Measurements from ENCODE around the gene GRPEL2. TPM values are rescaled to one million over a fixed set of nuclear protein-coding genes. Genes with fewer than 3 reads are reported as not detected.

Gene GRPEL2
- polyA plus RNA-seq, 1 donor: 23.1 TPM

DNA sequence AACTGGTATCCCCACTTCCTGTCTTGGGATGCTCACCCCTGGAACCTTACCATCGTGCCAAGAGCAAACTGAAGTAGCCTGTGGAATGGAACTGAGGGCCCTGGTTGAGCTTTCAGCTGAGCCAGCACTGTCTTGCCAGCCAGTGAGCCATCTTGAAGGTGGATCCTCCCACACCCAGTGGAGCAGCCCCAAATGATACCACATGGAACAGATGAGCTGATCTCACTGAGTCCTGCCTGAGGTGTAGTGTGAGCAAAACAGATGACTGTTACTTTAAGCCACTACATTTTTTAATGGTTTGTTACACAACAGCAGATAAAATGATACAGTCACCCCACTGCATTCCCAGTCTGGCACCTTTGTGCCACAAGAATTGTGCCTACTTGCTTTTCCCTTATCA lies 10.4 kb downstream of the GRPEL2 start:
- no peak for DNase-seq

DNA sequence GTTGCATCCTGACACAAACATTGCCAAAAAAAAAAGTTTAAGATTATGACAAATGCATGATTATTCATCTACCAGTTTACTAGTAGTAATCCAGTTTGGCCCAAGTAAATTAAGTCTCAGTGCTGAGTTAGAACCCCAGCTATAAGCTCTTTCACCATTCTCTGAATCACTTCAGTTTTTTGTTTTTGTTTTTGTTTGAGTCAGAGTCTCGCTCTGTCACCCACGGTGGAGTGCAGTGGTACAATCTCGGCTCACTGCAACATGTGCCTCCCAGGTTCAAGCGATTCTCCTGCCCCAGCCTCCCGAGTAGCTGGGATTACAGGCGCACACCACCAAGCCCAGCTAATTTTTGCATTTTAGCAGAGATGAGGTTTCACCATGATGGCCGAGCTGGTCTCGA lies 11.1 kb downstream of the GRPEL2 start:
- DNase-seq: no peak

DNA sequence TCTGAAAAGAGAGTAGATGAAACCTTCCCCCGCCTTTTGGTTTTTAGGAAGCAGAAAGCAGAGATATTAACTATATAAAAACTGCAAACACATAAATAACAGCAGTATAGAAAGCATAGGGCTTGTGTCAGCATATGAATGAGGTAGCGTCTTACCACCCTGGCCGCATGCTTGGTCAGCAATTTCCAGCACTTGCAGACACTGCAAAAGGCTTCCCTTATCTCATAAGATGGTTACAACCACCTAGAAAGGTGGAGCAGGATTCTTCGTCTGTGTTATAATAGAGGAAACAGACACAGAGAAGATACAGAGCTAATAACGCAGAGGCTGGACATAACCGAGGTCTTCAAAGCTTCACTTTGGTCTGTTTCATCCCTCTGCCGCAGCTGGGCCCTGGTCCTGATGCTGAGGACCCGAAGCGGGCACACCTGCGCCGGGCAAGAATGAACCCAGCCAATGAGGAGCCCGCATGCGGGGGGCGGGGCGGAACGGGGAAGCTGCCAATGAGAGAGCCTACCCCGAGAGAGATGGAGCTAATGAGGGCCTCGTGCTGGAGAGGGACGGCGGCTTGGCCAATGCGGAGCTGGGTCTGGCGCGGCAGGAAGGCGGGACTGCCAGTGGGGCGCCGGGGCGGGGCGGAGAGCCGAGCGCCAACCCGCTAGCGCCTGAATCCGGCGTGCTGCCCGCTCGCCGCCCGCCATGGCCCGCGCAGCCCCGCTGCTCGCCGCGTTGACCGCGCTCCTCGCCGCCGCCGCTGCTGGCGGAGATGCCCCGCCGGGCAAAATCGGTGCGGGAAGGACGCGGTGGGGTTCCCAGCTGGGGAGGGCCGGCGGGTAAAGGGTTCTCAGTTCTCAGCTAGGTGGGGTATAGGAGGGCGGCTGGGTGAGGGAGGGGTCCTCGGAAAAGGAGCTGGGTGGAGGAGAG lies 12.3 kb downstream of the GRPEL2 start, which contains the start of gene PCYOX1L:
Gene PCYOX1L, plus strand, starts transcription at position 677 of the 924 bp plus-strand sequence. Its CDS starts 23 bp downstream, at position 700.
- peak; percentile 86 for DNase-seq

DNA sequence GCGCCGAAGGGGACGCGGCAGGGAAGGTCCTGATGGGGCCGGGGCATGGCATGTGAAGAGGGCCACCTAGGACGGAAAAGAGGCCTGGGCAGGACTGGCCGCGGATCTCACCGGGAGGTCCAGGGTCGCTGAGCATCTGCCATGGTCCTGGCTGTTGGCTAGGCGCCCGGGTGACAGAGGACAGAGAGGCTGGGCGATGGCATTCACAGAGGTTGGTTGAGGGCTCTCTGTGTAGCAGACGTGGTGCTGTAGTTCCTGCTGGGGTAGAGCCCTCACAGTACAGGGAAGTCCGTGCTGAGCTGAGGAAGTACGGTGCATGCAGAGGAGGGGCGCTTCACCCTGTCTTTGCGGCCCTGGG lies 13.0 kb downstream of the GRPEL2 start:
- DNase-seq: no peak

DNA sequence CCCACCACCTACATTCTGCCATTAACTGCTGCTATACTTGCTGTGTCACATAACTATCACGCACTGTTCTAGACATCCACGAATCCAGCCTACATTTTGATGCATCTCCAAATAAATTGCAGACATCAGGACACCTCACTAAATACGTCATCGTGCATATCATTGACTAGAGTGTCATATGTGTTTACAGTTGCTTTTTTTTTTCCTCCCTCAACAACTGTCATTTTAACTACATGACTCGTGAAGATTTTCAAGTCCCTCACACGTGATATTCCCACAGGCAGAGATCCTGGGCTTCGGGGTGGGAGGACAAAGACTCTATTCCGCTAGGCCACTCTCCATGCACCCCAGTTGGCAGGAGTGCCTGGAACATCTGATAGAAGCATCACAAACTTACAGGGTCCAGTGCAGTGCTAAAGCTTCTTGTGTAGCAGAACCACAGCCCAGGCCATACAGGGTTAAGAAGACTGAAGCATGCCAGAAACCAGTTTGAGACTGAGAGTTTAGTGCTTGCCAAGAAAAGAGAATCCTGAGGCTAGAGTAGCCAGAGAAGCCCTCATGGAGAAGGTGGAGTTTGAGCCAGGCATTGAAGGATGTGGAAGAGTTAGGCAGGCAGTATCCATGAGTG lies 13.7 kb downstream of the GRPEL2 start:
- DNase-seq: no peak

DNA sequence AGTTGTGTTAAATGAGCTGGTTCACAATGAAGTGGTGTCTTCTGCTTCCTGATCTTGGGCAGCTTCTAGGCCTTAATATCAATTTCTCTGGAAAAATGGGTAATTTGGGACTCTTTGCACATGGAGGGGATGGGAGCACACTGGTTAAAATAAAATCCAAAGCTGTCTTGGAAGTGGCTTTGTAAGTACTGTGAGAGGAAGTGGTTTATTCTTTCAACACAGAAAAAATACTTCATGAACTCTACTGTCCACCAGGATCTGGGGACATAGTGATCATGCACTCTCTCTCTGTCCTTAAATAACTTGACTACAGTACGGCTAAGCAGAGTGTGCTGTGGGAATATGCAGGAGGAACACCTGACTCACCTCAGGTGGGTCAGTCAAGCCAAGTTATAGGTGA lies 15.0 kb downstream of the GRPEL2 start:
- no peak for DNase-seq

DNA sequence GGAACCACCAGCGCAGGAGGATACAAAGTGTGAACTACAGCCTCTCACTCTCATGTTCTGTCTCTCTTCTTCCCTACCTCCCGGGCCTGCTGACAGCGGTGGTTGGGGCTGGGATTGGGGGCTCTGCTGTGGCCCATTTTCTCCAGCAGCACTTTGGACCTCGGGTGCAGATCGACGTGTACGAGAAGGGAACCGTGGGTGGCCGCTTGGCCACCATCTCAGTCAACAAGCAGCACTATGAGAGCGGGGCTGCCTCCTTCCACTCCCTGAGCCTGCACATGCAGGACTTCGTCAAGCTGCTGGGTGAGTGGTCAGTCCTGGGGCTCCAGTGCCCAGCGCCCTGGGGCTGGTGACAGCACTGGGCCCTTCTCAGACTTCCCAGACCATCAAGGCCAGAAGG lies 17.2 kb downstream of the GRPEL2 start:
- no peak for DNase-seq

DNA sequence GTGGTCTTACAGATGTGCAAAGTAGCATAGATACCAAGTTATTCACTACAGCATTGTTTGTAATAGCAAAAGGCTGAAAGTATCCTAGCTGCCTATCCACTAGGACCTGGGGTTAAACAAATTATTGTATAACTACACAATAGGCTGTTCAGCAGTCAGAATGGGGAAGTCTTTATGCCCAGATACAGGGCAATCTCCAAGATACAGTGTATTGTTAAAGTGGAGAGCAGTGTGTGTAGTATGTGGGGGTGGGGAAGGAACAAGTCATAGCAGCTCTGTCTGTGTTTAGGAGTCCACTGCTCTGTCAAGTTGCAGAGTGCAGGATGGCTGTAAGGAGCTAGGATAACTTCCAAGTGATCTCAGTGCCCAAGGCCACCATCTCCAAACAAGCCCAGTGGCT lies 18.1 kb downstream of the GRPEL2 start:
- no peak for DNase-seq

DNA sequence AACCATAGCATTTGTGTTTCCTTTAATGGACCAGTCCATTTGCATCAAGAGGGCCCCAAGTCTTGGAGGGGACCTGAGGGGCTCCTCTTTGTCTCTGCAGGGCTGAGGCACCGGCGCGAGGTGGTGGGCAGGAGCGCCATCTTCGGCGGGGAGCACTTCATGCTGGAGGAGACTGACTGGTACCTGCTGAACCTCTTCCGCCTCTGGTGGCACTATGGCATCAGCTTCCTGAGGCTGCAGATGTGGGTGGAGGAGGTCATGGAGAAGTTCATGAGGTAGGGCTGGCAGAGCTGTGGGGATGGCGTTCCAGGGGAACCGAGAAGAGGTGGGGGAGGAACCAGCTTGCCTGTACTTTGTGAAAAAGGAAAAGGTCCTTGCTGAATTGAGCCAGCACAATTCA lies 18.6 kb downstream of the GRPEL2 start:
- no peak for DNase-seq

DNA sequence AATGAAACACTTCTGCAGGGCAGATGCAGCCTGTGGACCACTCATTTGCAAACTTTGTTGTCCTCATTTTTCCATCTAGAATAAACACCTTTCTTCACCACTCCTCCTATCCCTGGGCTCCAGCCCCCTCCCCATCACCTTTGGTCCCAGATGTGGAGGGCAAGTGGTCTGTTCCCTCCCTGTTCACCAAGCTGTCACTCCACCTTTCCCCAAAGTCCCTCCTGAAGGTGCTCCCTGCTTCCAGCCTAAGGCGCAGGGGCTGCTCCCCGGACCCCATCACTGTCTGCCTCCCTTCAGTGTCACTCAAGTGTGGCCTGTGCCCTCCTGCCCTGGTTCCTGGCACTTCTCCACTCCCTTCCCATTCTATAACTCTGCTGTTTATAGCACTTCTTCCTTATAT lies 19.4 kb downstream of the GRPEL2 start:
- DNase-seq: no peak

DNA sequence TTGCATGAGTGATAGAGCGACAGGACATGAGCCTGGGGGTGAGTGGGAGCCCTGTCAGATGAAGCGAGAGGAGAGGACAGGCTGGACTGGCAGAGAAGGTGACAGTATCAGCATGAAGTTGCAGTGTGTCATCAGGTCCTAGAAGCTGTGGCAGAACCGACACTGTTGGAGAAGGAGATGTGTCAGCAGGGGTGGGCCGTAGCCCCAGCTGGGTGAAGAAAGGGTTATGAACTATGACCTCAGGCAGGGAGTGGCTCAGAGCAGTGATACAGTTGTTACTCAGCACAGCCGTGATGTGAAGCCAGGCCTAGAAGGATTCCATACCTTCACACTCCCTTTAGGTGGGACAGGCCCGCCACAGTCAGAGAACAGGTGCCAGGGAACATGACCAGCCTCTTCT lies 20.1 kb downstream of the GRPEL2 start:
- DNase-seq: no peak

DNA sequence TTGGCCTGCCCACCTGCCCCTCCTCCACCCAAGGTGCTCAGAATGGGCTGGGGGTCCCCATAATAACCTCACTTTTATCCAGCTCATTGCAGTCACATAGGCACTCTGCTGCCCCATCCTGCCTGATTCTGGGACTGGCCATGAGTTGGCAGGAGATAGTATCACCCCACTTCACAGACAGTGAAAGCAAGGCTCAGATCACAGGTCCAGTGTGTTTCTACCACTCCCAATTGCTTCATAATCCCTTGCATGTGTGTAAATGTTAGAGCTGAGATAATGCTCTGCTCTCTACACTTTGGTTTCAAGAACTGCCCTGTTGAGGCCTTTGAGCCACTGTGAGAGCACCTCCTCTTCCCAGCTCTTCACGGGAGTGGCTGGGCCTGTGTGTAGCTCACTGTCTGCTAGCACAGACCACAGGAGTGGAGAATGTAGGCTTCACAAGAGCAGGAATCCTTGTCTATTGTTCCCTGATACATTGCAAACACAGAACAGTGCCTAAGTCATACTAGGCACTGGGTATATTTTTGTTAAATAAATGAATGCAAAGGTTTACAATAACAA lies 20.9 kb downstream of the GRPEL2 start:
- DNase-seq: no peak

DNA sequence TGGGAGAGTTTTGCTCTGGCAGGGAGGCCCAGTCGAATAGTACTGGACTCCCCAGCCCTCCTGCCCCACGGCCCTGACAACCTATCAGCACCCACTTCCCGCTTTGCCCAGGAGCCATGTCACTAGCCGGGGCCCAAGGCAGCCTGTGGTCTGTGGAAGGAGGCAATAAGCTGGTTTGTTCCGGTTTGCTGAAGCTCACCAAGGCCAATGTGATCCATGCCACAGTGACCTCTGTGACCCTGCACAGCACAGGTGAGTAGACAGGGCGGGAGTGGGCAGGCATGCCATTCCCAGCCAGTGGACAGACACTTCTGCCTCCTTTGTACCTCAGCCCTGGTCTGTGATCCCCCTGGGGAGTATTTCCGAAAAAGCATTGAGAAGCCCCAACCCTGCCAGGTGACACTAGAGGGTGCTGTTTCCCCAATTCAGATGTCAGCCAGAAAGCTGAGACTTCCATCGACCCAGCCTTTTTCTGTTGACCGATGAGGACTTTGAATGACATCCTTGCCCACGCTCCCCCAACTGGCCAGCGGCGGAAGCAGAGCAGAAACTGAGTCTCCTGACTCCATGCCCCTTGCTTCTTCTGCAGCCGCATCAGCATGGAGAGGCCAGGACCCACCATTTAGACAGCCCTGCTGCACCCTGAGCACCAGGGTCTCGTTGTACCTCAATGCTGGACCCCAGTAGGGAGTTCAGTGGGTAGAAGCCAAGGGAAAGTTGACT lies 22.1 kb downstream of the GRPEL2 start:
- peak; percentile 71 for DNase-seq

DNA sequence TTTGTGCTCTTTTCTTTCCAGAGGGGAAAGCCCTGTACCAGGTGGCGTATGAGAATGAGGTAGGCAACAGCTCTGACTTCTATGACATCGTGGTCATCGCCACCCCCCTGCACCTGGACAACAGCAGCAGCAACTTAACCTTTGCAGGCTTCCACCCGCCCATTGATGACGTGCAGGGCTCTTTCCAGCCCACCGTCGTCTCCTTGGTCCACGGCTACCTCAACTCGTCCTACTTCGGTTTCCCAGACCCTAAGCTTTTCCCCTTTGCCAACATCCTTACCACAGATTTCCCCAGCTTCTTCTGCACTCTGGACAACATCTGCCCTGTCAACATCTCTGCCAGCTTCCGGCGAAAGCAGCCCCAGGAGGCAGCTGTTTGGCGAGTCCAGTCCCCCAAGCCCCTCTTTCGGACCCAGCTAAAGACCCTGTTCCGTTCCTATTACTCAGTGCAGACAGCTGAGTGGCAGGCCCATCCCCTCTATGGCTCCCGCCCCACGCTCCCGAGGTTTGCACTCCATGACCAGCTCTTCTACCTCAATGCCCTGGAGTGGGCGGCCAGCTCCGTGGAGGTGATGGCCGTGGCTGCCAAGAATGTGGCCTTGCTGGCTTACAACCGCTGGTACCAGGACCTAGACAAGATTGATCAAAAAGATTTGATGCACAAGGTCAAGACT lies 22.8 kb downstream of the GRPEL2 start:
- no peak for DNase-seq

DNA sequence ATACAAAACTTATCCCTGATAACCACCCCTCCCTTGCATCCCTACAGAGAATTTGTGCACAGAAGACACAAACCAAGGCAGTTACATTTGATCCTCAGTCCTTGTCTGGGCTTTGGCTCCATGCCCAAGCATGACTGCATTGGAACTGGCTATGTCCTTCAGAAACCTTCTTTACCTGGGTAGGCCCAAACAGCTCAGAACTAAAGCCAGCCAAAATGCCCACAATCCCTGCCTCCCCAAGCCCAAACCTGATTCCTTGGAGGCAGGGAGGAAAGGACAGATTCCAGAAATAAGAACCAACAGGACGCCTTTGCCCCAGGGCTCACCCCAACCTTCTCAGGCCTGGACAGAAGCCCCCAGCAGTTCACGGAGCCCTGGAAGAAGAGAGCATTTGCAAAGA lies 25.6 kb downstream of the GRPEL2 start:
- no peak for DNase-seq

DNA sequence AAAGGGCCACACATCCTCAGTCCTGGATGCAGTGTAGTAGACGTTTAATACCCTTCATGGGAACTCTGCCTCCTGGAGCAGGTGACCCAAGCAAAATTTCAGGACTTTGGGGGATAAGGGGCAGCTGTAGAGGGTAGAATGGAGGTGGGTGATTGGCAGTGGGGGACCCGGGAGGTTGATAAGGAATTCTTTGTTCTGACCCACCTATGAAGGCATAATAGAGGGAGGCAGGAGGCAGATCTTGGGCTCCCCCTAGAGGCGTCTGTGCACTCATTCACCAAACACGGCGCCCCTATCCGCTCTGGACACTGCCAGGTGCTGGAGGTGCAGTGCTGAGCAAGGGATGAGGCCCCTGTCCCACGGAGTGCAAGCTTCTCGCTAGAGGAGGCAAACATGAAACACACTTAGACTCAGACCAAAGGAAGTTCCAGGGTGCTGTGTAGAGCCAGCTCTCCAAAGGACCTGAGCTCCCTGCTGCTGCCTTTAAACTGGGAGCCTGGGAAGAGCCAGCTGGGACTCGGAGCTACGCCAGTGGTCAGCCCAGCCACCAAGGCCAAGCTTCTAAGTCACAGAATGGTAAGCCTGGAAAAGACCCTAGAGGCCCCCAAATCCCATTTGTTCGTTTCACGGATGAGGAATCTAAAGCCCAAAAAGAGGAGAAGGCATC lies 26.1 kb downstream of the GRPEL2 start:
- DNase-seq: peak; percentile 62

DNA sequence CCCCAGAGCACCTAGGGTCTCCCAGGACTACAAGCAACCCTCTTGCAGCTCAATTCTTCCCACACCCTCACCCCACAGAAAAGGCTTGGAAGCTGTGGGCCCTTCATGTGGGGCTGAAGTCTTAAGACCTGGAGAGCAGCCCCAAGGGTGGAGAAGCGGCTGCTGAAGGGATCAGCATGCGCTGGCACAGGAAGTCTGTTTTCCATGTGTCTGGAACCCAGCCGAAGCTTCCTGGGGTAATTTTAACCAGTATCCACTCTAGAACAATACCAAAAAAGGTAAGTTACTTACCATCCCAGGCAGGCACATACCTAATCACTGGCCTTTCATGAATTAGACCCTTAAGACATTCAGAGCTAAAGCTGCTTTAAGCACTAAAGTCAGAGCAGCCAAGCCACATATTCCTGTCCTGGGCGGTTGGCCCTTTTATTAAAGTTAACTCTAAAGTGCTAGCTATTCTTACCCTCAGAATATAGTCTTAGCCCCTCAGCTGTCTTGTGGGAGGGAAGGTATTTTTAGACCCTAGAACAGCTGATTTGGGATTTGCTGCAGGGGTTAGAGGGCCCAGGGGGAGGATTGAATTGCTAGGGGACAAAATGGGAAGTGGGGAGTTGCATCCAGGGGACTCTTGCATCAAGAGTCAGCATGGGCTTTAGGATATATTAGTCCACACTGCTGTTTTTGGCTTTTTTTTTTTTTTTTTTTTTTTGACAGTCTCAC lies 26.9 kb downstream of the GRPEL2 start:
- DNase-seq: no peak

DNA sequence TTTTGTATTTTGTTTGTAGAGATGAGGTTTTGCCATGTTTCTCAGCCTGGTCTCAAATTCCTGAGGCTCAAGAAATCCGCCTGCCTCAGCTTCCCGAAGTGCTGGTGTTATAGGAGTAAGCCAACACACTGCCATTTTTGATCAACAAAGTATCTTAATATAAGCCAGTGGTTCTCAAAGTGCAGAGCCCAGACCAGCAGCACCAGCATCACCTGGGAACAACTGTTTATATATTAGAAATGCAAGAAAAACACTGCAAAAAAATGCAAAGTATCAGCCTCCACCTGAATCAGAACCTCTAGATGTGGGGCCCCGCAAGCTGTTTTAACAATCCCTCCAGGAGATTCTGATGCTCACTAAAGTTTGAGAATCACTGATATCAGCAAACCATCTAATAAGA lies 27.6 kb downstream of the GRPEL2 start:
- DNase-seq: no peak

DNA sequence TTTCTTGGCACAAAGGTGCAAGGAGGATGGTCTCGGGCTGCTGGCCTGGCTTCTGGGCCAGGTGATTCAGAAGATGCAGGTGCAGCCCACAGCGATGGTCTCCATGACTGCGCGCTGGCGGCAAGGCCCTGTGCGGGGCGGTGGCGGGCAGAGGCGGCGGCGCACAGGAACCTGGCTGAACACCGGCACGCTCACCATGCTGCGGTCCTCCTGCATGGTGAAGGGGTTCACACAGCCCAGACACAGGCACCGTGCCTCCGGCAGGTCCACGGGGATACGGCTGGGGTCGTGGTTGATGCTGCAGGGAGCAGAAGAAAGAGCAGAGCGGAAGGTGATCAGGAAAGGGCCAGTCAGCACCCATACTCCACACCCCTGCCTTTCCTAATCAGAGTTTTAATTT lies 29.0 kb downstream of the GRPEL2 start:
- no peak for DNase-seq

DNA sequence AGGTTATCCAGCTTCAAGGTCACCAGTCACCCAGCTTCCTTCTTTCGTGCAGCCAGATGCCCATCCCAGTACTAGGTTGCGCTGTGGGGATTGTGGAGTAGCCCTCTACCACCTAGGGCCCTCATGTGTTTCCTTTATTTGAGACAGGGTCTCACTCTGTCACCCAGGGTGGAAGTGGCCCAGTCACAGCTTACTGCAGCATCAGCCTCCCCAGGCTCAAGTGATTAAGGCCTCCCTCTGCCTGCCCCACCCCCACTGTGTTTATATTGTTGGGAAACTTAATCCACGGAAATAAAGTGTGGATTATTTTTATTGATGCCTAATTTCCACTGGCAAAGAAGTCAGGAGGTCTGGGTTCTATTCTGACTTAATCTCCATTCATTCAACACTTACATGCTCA lies 29.5 kb downstream of the GRPEL2 start:
- DNase-seq: no peak

DNA sequence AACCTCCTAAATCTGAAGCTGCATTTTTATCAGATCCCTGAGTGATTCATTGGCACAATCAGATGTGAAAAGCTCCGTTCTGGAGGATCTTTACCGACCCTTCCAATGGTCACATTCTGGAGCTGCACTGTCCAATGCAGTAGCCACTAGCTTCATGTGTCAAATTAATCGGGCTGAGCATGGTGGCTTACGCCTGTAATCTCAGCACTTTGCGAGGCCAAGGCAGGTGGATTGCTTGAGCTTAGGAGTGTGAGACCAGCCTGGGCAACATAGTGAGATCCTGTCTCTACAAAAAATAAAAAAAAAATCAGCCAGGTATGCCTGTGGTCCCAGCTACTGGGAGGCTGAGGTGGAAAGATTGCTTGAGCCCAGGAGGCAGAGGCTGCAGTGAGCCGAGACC lies 30.1 kb downstream of the GRPEL2 start:
- DNase-seq: no peak

Measured in left kidney (tissue), 2 donors.